ENCODE measurements around the gene ERC2. TPM values are rescaled to one million over a fixed set of nuclear protein-coding genes. Genes with fewer than 3 reads are reported as not detected.

The ERC2 gene
- total RNA-seq, 4 donors from 2014 or later, result 0.81 to 2.9 (median 1.6) TPM

DNA sequence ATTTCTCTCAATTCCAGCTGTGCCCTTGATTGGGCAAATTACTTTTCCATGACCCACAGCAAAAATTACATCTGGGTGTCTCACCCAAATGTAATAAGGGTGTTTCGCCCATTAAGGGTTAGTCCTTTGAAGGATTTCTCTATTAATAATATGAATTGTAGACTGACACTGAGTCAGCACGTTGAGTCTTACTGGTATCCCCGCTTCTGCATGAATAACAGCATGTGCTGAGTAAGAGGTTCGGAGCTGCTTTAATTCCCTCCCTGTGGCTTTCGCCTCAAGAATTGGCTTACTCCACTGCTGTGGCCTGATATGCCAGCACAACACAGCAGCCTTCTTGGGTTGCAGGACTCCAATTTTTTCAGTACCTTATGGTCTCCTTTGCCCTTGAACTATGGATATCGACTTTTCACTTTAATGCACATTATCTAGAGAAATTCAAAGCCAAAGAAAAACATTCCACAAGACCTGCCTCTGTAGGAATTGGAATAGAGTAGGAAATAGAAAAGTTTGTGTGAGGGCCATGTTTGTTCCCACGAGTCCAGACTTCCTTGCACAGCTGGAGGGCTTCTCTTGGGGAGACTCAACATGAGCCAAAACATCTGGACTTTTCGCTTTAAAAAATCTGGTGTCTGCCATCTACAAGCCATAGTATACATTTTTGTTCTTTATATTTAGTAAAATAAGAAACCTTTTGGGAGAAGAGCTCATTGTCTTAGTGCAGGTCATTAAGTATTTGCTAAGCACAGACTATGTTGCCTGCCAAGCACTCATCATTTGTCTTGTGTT, 20.7 kb upstream of the ERC2 start:
- WGBS, 2 donors (ENCODE audit: low coverage in 1 of 2), result 46% methylated on average over 4 to 8 of the region's 8 CpGs
- no peaks in the 10 kb centered on the region for H3K4me1 ChIP-seq
- ATAC-seq, result no peak
- H3K27me3 ChIP-seq, result peaks cover 48% of the 10 kb centered on the region
- H3K36me3 ChIP-seq, result no peaks in the 10 kb centered on the region
- no peak overlapping the region for H3K27ac ChIP-seq
- no peaks in the 10 kb centered on the region for H3K9me3 ChIP-seq
- H3K4me3 ChIP-seq, result no peak overlapping the region
- TF ChIP-seq, protein P1, sequence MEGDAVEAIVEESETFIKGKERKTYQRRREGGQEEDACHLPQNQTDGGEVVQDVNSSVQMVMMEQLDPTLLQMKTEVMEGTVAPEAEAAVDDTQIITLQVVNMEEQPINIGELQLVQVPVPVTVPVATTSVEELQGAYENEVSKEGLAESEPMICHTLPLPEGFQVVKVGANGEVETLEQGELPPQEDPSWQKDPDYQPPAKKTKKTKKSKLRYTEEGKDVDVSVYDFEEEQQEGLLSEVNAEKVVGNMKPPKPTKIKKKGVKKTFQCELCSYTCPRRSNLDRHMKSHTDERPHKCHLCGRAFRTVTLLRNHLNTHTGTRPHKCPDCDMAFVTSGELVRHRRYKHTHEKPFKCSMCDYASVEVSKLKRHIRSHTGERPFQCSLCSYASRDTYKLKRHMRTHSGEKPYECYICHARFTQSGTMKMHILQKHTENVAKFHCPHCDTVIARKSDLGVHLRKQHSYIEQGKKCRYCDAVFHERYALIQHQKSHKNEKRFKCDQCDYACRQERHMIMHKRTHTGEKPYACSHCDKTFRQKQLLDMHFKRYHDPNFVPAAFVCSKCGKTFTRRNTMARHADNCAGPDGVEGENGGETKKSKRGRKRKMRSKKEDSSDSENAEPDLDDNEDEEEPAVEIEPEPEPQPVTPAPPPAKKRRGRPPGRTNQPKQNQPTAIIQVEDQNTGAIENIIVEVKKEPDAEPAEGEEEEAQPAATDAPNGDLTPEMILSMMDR (IDR thresholded peaks at IDR 0.05), result no peak
- TF ChIP-seq POLR2A (IDR thresholded peaks at IDR 0.05) (no peak), POLR2AphosphoS5 (IDR thresholded peaks at IDR 0.05) (no peak)

DNA sequence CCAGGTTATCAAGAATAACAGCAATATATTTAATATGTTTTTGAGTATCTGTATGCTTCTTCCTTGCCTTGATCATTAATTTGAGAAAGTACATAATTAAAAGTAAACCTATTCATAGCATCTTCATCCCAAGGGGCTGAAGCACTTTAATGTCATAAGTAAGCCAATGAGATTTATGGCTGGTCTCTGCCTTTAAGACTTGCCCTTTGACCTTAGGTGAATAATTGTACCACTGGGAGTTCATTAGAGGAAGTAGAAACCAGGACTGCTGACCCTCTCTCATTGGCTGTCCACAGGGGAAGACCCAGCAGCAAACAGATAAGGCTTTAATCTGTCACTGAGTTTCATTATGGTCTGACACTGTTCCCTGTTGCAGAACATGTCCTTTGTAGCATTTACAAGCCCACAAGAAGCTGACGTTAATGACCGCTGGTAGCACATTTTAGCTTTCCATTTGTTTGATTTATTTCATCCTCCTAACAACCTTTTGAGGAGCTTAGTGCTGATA, 16.3 kb upstream of the ERC2 start:
- no peaks in the 10 kb centered on the region for H3K4me1 ChIP-seq
- no peak overlapping the region for H3K4me3 ChIP-seq
- H3K36me3 ChIP-seq, result no peaks in the 10 kb centered on the region
- H3K27me3 ChIP-seq, result peaks cover 37% of the 10 kb centered on the region
- 24 to 37% methylated on average over 2 of the region's 2 CpGs for WGBS, 2 donors (ENCODE audit: low coverage in 1 of 2)
- no peaks in the 10 kb centered on the region for H3K9me3 ChIP-seq
- no peak for ATAC-seq
- no peak overlapping the region for H3K27ac ChIP-seq
- TF ChIP-seq, protein P1 (IDR thresholded peaks at IDR 0.05), result no peak
- TF ChIP-seq POLR2A (IDR thresholded peaks at IDR 0.05) (no peak), EP300 (IDR thresholded peaks at IDR 0.05) (no peak), POLR2AphosphoS5 (IDR thresholded peaks at IDR 0.05) (no peak)

DNA sequence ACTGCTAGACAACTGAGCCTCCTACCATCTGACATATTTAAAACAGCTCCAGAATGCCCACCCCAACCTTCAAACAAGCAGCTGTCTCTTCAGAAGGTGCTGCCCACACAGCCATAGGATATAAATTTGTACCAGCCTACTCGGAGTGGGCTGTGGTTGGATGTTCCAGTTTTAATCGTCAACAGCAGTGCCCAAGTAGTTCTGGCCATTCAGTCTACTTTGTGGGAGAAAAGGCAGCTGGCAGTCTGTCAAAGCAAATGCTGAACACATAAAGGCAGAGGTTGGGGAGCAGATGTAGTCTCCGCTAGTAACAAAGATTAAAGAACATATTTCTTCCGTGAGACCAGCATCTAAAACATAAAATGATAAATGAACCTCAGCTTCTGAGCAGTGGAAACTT, 15.9 kb upstream of the ERC2 start:
- peaks cover 35% of the 10 kb centered on the region for H3K27me3 ChIP-seq
- H3K4me3 ChIP-seq, result no peak overlapping the region
- no peak for ATAC-seq
- WGBS, 2 donors (ENCODE audit: low coverage in 1 of 2), result 25 to 38% methylated on average over 3 to 4 of the region's 4 CpGs
- no peak overlapping the region for H3K27ac ChIP-seq
- no peaks in the 10 kb centered on the region for H3K9me3 ChIP-seq
- H3K4me1 ChIP-seq, result no peaks in the 10 kb centered on the region
- TF ChIP-seq, protein P1 (IDR thresholded peaks at IDR 0.05), result no peak
- TF ChIP-seq POLR2AphosphoS5 (IDR thresholded peaks at IDR 0.05) (no peak), EP300 (IDR thresholded peaks at IDR 0.05) (no peak), POLR2A (IDR thresholded peaks at IDR 0.05) (no peak)
- no peaks in the 10 kb centered on the region for H3K36me3 ChIP-seq

GRCh38 chr3:56477646-56478045, 9.4 kb upstream of the ERC2 start:
- TF ChIP-seq POLR2AphosphoS5 (IDR thresholded peaks at IDR 0.05), result no peak
- no peak for TF ChIP-seq EP300 (IDR thresholded peaks at IDR 0.05)
- TF ChIP-seq, protein P1 (IDR thresholded peaks at IDR 0.05), result no peak
- no peak for TF ChIP-seq POLR2A (IDR thresholded peaks at IDR 0.05)
- no peaks in the 10 kb centered on the region for H3K4me1 ChIP-seq
- no peak overlapping the region for H3K4me3 ChIP-seq
- WGBS, 2 donors (ENCODE audit: low coverage in 1 of 2), result 24 to 37% methylated on average over 3 of the region's 3 CpGs
- H3K36me3 ChIP-seq, result no peaks in the 10 kb centered on the region
- no peak for ATAC-seq
- H3K9me3 ChIP-seq, result no peaks in the 10 kb centered on the region
- H3K27me3 ChIP-seq, result peaks cover 18% of the 10 kb centered on the region
- H3K27ac ChIP-seq, result no peak overlapping the region

DNA sequence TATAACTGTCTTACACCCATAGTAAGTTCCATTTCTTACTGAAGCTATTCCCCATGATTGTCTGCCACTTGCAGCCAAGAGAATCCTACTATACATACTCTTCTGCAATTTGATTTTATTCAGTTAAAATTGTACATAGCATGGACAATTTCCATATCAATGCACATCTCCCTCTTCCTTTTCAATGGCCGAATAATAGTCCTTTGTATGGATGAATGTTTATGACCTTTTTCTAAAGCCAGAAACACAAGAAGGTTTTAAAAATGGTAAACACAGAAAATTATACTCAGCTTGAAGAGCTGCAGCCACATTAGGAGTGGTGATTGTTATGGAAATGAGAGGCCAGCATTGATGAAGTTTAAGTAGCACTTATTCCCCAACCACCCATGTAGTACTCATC, 8.5 kb upstream of the ERC2 start:
- H3K9me3 ChIP-seq, result no peaks in the 10 kb centered on the region
- 71 to 100% methylated on average over 1 of the region's 1 CpG for WGBS, 2 donors (ENCODE audit: low coverage in 1 of 2)
- H3K4me1 ChIP-seq, result no peaks in the 10 kb centered on the region
- H3K27ac ChIP-seq, result no peak overlapping the region
- H3K4me3 ChIP-seq, result no peak overlapping the region
- TF ChIP-seq, protein P1 (IDR thresholded peaks at IDR 0.05), result no peak
- peaks cover 18% of the 10 kb centered on the region for H3K27me3 ChIP-seq
- no peak for ATAC-seq
- H3K36me3 ChIP-seq, result no peaks in the 10 kb centered on the region
